H54 (cell line): ENCODE data around the gene FANCM.
A peak's percentile ranks its signal among the peaks of the same experiment; 100 is the strongest.

Source experiments
- DNase-seq: peaks from one replicate; pipeline ENCODE4 v3.0.0; 2011; ENCODE audit warnings: low spot score, mixed read lengths; ENCODE audit not compliant: insufficient read length
- FAIRE-seq: peaks from 3 replicates; lab custom pipeline; 2011; peaks lifted over from hg19 to GRCh38; lab: Jason Lieb, UNC
- POLR2A ChIP-seq: IDR thresholded peaks from 2 replicates; pipeline ENCODE4 v1.6.1; 2011; ENCODE audit warnings: low read depth, mild to moderate bottlenecking, low read length

FANCM gene, protein sequence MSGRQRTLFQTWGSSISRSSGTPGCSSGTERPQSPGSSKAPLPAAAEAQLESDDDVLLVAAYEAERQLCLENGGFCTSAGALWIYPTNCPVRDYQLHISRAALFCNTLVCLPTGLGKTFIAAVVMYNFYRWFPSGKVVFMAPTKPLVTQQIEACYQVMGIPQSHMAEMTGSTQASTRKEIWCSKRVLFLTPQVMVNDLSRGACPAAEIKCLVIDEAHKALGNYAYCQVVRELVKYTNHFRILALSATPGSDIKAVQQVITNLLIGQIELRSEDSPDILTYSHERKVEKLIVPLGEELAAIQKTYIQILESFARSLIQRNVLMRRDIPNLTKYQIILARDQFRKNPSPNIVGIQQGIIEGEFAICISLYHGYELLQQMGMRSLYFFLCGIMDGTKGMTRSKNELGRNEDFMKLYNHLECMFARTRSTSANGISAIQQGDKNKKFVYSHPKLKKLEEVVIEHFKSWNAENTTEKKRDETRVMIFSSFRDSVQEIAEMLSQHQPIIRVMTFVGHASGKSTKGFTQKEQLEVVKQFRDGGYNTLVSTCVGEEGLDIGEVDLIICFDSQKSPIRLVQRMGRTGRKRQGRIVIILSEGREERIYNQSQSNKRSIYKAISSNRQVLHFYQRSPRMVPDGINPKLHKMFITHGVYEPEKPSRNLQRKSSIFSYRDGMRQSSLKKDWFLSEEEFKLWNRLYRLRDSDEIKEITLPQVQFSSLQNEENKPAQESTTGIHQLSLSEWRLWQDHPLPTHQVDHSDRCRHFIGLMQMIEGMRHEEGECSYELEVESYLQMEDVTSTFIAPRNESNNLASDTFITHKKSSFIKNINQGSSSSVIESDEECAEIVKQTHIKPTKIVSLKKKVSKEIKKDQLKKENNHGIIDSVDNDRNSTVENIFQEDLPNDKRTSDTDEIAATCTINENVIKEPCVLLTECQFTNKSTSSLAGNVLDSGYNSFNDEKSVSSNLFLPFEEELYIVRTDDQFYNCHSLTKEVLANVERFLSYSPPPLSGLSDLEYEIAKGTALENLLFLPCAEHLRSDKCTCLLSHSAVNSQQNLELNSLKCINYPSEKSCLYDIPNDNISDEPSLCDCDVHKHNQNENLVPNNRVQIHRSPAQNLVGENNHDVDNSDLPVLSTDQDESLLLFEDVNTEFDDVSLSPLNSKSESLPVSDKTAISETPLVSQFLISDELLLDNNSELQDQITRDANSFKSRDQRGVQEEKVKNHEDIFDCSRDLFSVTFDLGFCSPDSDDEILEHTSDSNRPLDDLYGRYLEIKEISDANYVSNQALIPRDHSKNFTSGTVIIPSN (N-terminal part only)

DNA sequence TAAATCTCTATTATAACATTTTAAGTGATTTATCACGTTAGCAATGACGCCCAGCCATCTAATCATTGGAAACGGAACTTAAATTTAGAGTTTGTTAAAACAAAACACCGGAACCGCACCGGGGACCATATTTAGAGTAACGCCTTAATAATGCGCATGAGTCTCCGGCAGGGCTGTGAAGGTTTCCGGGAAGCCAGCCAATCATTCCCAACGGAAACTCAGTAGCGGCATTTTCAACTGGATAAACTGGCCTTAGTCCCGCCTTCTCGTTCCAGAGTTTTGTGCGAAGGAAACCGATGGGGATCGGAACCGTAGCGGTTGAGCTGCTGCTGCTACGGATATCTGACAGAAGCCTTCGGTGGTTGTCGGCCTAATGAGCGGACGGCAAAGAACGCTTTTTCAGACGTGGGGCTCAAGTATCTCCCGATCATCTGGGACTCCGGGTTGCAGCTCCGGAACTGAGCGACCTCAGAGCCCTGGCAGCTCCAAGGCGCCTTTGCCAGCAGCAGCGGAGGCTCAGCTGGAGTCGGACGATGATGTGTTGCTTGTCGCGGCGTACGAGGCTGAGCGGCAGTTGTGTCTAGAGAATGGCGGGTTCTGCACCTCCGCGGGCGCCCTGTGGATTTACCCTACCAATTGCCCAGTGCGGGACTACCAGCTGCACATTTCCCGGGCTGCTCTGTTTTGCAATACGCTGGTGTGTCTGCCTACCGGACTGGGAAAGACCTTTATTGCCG lies at the start of gene FANCM:
Gene FANCM (plus strand): TSS at position 272 of the 737 bp plus-strand sequence. CDS start 102 bp downstream, at position 374.
- TF ChIP-seq POLR2A, result peak; percentile 58
- DNase-seq, result peak; percentile 36
- peak; percentile 96 for FAIRE-seq

DNA sequence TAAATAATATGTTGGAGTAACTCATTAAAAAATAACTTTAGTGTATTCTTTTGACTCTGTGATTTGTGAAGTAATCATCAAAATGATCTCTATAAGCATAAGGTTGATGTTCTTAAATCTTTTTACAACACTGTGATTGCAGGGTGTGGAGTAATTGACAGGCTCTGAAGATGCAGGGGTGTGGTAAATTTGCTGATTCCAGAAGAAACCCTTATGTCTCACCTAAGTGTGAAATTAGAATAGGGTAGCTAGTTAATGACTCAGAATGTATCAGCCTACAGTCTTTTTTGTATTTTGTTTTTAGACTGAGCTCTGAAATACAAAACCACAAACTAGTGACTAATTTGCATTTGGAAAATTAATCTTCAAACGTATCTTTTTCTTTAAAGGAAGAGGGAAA lies 45.9 kb upstream of the FANCM start:
- DNase-seq (no peak), FAIRE-seq (no peak)
- no peak for TF ChIP-seq POLR2A

DNA sequence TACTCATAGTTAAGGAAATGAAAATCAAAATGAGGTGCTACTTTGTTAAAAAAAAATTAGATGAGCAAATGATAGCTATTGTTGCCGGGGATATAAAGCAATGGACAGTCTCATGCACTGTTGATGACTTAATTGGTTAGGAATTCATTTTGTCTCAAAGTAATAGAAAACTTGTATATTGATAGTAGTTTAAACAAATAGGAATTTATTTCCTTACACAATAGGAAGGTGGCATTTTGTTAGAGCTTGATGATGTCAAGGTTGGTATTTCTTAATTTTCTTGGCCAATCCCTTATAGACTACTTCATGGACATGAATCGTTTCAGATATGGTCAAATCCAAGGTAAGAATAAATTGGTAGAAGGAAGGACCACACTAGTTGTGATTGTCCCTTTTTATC lies 44.0 kb upstream of the FANCM start:
- no peak for TF ChIP-seq POLR2A
- FAIRE-seq, result no peak
- no peak for DNase-seq

DNA sequence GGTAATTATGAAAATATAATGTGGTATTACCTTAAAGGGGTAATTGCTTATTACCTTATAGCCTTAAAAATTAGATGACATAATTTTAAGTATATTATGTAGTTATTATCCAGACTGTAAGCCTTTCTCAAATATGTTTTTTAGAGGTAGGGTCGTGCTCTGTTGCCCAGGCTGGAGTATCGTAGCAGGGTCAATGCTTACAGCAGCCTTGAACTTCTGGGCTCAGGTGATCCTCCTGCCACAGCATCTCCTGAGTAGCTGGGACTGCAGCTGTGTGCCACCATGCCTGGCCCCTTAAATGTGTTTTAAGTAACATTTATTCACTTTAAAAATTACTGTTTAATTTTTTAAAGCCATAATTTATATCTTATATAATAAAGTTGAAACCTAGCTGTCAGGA lies 41.5 kb upstream of the FANCM start:
- no peak for FAIRE-seq

DNA sequence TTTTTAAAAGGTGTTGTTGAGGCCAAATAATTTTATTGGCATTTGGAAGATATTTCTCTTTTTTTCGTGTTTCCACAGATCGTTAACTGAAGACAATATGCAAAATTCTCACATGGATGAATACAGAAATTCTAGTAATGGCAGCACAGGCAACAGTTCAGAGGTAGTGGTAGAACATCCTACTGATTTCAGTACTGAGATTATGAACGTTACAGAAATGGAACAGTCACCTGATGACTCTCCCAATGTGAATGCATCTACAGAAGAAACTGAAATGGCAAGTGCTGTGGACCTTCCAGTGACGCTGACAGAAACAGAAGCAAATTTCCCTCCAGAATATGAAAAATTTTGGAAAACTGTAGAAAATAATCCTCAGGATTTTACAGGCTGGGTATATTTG lies 40.6 kb upstream of the FANCM start:
- FAIRE-seq (no peak), DNase-seq (no peak)
- TF ChIP-seq POLR2A, result no peak

More for the DNA sequence above, 41.5 kb upstream of the FANCM start:
- TF ChIP-seq POLR2A, result no peak
- no peak for DNase-seq

DNA sequence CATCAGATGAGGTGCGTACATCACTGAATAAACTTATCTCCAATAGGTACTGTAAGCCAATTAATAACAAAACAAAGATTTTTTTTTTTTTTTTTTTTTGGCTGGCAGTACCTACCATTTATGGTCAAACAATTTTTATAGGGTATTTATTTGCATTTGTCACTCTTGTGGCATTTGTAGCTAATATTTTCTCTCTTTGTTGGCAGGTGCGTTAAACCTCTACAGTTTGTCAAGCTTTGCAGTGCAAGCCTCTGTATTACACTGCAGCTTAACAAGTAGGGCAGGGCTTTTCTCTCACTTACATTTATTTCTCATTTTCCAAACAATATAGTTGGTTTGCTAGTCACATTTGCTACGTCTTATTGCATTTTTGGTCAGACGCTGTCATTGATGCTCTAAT lies 39.5 kb upstream of the FANCM start:
- FAIRE-seq (no peak), DNase-seq (no peak)
- no peak for TF ChIP-seq POLR2A

DNA sequence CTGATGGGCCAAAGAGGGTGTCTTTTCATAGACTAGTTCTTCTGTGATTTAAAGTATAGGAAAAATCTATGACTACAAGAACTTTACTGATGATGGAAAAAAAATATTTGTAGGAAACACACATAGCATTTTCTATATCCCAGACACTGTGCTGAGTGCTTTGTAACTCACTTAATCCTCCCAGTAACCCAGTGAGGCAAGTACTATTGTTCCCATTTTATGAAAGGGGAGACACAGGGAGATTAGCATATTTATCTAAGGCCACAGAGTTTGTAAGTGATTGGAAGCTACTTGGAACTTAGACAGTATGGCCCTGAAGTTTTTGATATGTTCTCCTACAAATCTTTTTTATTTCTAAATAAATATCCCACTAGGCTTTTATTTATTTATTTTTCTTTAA lies 31.9 kb upstream of the FANCM start:
- FAIRE-seq, result no peak
- TF ChIP-seq POLR2A, result no peak
- no peak for DNase-seq

DNA sequence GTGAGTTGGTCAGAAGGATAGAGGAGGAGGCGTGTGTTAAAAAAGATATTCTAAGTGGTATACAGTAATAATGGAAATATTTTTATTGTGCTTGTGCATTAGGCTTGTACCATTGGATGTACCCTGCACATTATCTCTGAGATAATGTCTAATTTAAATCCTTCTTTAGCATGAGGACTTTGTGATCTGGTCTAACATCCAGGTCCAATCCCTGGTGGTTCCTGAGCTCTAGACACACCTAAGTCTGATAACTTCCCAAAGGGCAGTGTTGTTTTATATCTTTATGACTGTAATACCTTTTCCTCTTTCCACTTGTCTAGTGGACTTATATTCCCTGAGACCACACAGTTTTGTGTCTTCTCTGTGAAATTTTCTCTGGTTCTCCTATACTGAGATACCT lies 31.2 kb upstream of the FANCM start:
- DNase-seq (no peak), FAIRE-seq (no peak)
- TF ChIP-seq POLR2A, result no peak

DNA sequence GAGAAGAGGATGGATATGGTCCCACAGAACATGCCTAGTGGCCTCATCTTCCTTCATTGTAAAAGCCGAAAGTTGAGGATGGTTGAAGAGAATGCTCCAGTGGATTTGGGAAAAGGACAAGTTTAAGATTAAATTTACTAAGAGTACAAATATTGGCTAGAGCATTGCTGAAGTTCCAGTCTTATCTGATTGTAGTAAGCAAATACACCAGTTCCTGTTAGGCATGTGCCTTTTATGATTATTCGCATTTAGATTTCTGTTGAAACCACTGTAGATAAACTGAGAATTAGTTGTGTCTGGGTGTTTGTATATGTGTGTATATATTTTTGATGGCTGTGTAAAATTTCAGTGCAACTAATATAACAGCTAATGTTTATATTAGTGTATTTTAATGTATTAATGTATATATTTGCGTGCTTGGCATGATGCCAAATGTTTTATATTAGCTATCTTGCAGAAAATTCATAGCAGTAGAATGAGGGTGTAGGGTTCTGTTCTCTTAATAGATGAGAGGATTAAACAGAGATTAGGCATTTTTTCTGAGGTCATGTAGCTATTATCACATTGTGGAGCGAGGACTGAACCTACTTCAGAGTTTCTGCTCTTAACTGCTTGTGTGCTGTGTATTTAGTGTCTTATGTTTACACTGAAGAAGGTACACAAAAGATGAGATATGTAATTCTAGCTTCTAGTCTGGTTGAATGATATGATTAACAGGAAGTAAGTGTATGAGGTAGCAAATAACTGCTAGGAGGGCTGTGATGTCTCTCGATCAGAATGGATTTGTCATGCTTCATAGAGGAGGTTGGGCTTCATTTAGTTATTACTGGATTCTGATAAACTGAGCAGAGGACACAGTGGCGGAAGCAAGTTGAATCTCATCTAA lies 22.6 kb upstream of the FANCM start:
- FAIRE-seq (no peak), DNase-seq (no peak)
- no peak for TF ChIP-seq POLR2A

DNA sequence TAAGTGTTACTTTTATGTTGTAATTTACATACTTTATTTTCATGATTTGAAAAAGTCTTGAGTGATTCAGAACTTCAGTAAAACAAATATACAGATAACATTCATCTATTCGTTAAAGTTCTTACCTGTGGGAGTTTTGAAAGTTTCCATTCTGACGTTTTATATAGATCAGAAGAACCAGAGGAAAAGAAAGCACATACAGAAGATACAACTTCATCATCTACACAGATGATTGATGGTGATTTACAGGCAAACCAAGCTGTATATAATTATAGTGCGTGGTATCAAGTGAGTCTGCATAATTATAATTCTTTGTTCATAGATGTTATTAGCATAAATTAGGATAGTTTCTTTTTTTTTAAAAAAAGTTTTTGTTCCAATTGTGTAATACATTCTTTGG lies 21.4 kb upstream of the FANCM start:
- TF ChIP-seq POLR2A, result no peak
- DNase-seq (no peak), FAIRE-seq (no peak)

DNA sequence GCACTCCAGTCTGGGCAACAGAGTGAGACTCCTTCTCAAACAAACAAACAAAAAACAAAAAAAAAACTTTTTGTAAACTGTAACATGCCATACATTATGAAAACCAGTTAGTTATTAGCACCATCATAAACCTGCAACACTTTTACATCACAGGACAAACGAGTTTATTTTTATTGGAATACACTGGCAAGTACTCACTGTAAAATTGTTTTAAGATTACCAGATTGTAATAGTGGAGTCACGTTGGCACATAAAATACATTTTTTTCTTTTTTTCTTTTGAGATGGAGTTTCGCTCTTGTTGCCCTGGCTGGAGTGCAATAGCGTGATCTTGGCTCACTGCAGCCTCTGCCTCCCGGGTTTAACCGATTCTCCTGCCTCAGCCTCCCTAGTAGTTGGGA lies 17.1 kb upstream of the FANCM start:
- TF ChIP-seq POLR2A, result no peak
- FAIRE-seq (no peak), DNase-seq (no peak)

DNA sequence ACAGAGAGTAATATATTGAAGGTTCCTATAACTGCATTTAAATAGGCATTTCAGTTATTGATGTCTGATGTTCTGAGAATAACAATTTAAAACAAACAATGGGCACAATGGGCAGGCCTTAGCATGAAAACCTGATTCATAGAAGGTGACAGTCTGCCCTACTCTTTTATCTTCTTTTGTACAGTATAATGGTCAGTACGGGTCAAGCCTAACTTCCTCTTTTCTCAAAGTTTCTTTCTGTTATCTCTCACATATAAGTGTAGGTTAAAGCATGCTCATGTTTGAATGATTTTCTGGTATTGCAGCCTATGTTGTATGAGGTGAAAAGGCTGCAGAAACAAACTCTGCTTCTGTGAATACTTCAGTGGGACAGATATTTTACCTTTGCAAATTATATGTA lies 15.6 kb upstream of the FANCM start:
- FAIRE-seq, result no peak
- no peak for TF ChIP-seq POLR2A
- no peak for DNase-seq
